GDM1 (cell line): ENCODE measurements around the gene NAALADL2.
"Not testable (repeated sequence)": the region's sequence is repeated elsewhere in the genome, so short reads cannot be mapped to it uniquely, and the experiment has no call there.

Source experiments
- DNase-seq: peaks from one replicate; lab custom pipeline; 2025; lab: John Stamatoyannopoulos, UW

NAALADL2 gene

GRCh38 chr3:175269394-175269793 is 410.3 kb downstream of the NAALADL2 start:
- DNase-seq = no peak

- no peak for DNase-seq
Observed at GRCh38 chr3:175270198-175270837, 411.2 kb downstream of the NAALADL2 start.

GRCh38 chr3:175270866-175271265 is 411.7 kb downstream of the NAALADL2 start:
- no peak for DNase-seq

DNA sequence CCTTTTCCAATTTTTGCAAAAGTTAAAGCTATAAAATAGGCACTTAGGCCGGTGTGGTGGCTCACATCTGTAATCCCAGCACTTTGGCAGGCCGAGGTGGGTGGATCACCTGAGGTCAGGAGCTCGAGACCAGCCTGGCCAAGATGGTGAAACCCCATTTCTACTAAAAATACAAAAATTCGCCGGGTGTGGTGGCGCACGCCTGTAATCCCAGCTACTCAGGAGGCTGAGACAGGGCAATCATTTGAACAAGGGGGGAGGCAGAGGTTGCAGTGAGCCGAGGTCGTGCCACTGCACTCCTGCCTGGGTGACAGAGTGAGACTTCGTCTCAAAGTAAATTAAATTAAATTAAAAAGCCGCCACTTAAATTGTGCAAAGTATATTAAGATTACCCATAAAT is 412.3 kb downstream of the NAALADL2 start:
- DNase-seq = not testable (repeated sequence)

GRCh38 chr3:175272392-175272791 is 413.3 kb downstream of the NAALADL2 start:
- no peak for DNase-seq

DNA sequence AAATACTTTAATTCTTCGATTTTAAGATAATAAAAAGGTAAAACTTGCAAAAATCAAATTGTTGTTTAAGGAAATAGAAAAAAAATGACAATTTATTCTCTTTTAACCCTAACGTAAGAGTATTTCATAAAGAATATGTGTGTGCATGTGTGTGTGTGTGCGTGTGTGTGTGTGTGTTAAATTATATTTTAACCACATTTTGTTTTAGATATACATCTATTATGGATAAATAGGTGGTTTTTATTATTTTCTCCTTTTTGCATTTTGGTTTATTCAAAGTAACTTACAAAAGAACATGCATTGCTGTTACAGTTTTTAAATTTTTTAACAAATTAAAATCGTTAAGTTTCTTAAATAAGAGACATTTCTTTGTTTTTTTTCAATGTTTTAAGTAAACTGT is 414.4 kb downstream of the NAALADL2 start:
- DNase-seq = no peak

GRCh38 chr3:175274056-175274455 is 414.9 kb downstream of the NAALADL2 start:
- DNase-seq = no peak

DNA sequence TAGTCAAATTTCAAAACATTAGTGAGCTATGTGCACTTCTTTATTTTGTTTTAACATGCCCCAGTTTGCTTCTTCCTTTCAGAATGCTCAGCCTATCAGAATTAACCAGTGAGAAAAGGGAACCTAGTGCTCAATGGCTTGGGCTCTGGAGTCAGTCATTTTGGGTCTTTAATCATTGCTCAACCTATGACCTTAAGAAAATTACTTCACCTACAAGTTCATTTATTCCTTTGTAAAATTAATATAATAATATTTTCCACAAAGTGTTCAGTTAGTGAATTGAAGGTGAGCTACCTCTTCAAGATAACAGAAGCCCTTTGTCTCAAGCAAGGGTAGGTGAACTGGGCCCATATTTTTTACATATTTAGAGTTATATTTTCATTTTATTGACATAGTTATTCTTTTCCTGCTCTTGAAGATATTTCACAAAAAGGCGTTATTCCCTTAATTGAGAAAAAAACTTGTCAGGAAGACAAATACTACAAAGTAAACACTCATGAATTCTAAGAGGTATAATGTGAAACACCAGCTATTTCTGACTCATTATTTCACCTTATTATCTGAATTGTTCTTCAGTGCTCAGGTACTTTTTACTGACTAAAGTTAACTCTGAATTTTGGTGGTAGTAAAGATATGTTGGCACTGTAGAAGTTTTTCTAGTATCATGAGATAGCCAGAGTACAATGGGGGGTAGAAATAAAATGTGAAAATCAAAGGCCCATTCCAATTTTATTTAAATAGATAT is 415.5 kb downstream of the NAALADL2 start:
- DNase-seq = no peak

GRCh38 chr3:175278680-175279079 is 419.5 kb downstream of the NAALADL2 start:
- no peak for DNase-seq

DNA sequence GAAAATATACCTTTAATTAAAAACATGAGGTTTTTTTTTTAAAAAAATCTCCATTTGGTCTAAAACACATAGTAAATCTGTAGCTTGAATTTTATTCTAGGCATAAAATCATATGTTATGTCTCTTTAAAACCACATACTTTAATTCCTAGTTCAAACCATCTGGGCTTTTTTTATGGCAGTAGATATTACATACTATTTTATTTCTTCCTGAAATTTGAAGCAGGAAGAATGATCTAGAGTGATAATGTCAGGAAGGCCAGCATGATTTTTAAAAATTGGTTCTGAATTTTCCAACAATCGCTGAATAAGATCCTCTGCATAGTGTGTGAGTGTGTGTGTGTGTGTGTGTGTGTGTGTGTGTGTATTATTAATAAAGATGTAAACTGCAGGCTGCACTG is 420.3 kb downstream of the NAALADL2 start:
- DNase-seq = no peak

DNA sequence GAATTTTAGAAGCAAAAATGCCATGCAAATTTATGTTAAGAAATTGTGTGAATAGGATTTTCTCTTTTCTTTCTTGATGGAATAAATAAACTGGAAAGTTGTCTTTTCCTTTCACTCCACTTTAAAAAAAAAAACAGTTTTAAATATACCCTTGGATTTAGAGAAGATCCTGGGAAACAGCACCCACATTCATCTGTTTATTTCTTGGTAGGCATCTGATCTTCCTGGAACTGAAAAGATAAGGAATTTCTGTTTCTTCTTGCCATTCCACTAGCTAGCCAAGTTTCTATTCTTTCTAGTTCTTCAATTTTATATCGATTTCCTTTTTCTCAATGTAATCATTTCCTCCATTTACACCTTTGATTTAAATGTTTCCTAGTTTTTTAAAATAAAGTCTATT is 420.8 kb downstream of the NAALADL2 start:
- no peak for DNase-seq

GRCh38 chr3:175287361-175287963 is 428.3 kb downstream of the NAALADL2 start:
- DNase-seq = no peak

DNA sequence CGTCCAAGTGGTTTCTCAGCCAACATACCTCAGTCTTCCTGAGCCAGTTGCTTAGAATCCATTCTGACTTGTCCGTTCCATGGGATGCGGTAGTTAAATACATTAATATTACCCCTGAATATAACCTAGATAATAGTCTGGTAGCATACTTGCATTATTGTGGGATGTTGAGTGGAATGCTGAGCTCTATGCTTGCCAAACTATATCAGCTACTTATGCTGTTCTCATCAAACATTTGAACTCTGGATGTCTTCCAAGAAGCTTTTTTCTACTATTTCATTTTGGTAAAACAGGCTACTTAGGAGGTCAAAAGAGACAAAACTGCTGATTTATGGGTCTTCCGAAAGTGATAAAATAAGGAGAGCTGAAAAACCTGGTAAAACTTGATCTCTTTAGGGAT is 429.5 kb downstream of the NAALADL2 start:
- no peak for DNase-seq

DNA sequence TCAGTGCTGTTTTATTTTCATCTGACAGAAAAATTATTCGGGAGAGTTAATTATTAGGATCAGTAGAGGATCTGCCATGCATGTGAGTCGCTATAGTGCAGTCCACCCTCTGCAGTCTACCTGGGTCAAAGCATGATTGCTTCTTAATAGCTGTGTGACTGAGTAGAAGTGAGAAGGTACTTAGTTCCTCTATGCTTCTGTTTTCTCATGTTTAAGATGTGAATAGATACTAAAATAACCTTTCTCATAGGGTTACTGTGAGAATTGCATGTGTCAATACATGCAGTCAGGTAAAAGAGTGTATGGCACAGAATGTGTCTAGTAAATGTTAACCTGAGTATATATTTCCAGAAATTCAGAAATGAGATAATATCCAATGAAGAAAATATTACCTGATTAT is 435.7 kb downstream of the NAALADL2 start:
- DNase-seq = no peak

DNA sequence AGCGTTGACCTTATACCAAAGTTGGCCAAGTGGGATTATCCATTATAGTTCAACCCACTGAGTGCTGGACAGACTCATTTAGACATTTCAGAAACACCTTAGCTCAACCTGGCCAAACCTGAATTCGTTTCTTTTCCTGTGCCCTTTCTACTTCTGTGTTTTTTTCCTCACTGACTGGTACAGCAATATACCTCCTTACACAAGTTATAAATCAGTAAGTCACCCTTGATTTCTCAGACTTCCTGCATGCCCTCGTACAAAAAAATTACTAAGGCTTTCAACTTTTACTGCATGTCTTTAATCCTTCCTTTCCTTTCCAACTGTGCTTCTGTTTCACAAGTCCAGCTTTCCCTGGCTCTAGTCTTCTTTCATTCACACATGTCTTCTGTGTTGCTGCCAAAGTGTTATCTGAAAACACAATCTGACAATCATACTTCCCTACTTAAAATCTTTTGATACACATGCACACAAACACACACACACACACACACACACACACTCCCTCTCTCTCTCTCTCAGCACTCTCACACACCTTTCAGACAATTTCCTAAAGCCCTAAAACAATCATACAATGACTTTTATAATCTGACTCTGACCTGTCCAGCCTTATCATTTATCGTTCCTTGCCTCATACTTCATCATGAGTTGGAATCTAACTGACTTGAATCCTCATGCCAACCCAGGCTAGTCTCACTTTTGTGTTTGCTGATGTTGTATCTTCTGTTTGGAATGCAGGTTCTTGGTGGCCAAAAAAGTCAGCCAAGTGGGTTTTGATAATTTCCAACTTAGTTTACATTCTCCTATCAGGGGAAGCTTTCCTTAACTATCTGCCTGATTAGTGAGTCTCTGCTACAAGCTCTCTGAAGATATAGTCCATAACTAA is 436.4 kb downstream of the NAALADL2 start:
- no peak for DNase-seq

DNA sequence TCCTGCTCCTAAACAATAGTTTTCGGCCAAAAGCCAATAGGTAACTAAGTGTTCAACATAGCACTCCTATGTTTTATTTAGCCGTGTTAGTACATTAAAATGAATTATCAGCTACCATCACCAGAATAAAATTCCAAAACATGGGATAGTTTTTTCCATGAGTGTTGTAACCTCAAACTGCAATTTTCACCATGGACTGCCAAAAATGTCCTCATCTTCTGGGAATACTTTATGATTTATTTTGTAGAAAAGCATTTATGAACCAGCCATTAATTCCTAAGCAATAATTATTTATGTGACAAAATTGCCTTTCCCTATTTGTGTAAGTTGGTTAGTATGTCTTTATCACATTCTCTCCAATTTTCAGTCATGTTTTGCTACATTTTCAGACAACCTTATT is 438.1 kb downstream of the NAALADL2 start:
- DNase-seq = no peak

DNA sequence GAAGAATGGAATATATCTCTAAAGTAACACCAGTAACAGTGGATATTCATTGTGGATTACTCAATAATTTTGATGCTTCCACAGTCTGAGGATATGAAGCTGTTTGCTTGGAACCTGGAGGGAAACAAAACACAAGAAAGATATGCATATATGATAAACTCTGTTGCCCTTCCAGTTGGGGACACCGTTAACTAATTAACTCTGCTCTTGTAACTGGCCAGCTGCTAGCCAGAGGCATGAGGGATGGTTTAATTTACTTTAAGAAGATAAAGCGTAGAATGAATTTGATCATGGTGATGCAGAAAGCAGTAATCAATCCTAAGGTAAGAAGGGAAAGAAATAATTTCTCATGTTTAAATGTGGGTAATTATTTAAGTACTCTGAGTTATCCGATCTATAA is 442.6 kb downstream of the NAALADL2 start:
- no peak for DNase-seq

DNA sequence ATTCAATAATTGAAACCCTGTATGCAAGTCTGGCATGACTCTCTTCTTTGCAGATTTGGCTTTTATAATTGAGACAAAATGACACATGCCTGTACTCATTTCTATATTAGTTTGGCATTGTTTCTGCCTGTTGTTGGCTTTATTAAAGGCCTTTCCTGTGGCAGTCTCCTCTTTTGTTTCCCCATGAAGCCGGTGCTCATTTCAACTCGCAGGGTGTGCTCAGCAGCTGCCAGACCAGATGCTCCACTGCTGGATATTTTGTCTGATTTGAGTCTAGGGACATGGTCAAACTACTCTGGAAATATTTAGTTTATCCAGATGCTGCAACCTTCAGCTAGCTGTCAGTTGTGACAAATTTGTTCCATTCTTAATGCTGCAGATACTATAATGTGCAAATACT is 445.3 kb downstream of the NAALADL2 start:
- DNase-seq = no peak

GRCh38 chr3:175307642-175308041 is 448.5 kb downstream of the NAALADL2 start:
- DNase-seq = no peak

DNA sequence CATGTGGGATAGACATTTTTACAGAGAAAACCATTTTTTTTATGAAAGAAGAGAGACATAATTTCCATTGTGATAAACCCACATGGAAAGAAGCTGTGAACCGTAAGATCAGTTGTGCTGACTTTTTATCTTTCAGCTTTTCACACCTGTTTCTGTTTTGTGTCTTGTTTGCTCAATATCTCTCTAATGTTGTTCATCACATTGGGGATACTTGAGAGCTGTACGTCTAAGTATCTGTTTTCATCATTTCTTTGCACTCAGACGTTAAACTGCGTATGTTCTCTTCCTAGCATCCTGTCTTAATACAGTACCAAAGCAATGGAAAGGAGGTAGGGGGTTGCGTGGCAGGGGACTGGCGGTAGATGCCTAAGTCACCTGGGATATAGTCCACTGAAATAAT is 449.0 kb downstream of the NAALADL2 start:
- no peak for DNase-seq

GRCh38 chr3:175310046-175310445 is 450.9 kb downstream of the NAALADL2 start:
- DNase-seq = no peak

DNA sequence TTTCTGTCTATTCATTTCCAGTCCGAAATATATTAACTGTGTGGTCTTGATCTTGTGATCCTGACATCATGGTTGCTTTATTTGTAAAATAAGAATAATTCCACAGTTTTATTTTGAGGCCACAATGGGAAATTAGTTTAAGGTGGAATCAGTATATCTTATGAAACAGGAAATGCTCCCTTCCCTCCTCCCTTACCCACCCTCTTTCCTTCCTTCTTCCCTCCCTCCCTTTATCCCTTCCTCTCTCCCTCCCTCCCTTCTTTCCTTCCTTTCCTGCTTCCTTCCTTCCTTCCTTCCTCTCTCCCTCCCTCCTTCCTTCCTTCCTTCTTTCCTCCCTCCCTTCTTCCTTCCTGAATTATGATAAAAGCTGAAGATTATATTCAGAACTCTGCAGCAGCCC is 452.3 kb downstream of the NAALADL2 start:
- DNase-seq = no peak
